IPS-11a (cell line): Measurements from ENCODE around the gene TIMP3.
A peak's percentile ranks its signal among the peaks of the same experiment; 100 is the strongest.
"Not testable (repeated sequence)": the region's sequence is repeated elsewhere in the genome, so short reads cannot be mapped to it uniquely, and the experiment has no call there.

ENCODE experiments used
- H3K4me3 ChIP-seq: one replicate; pipeline ENCODE4 v1.5.1; 2013; ENCODE audit warnings: low read depth, low read length, control low read depth

The TIMP3 gene

DNA sequence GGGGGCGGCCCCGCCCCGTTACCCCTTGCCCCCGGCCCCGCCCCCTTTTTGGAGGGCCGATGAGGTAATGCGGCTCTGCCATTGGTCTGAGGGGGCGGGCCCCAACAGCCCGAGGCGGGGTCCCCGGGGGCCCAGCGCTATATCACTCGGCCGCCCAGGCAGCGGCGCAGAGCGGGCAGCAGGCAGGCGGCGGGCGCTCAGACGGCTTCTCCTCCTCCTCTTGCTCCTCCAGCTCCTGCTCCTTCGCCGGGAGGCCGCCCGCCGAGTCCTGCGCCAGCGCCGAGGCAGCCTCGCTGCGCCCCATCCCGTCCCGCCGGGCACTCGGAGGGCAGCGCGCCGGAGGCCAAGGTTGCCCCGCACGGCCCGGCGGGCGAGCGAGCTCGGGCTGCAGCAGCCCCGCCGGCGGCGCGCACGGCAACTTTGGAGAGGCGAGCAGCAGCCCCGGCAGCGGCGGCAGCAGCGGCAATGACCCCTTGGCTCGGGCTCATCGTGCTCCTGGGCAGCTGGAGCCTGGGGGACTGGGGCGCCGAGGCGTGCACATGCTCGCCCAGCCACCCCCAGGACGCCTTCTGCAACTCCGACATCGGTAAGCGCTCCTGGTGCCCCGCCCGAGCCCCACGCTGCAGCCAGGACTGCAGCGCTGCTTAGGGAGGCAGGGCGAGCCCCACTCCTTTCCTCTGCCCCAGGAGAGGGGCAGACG is at the start of gene TIMP3:
TSS of gene TIMP3 (plus strand) at position 169 of the 700 bp plus-strand sequence. CDS start at position 466, 297 bp downstream.
- peak within 1 kb of the TSS; percentile 47 for H3K4me3 ChIP-seq

DNA sequence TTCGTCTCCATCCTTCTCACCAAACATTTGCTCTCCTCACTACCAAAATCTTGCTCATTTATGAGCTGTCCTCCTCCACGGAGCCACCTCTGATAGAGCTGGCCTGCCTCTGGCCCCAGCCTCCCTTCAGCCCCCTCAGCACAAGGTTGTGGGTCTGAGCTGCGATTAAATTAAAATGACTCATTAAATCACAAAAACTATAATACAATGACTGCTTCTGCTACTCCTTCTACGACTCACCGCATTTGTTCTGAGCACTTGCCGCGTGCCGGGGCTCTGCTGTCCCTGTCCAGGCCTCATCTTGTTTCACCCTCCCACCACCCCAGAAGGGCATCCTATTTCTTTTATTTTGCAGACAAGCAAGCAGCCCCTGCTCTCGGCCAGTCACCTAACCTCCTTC is 49.2 kb upstream of the TIMP3 start:
- no peak overlapping the region for H3K4me3 ChIP-seq

DNA sequence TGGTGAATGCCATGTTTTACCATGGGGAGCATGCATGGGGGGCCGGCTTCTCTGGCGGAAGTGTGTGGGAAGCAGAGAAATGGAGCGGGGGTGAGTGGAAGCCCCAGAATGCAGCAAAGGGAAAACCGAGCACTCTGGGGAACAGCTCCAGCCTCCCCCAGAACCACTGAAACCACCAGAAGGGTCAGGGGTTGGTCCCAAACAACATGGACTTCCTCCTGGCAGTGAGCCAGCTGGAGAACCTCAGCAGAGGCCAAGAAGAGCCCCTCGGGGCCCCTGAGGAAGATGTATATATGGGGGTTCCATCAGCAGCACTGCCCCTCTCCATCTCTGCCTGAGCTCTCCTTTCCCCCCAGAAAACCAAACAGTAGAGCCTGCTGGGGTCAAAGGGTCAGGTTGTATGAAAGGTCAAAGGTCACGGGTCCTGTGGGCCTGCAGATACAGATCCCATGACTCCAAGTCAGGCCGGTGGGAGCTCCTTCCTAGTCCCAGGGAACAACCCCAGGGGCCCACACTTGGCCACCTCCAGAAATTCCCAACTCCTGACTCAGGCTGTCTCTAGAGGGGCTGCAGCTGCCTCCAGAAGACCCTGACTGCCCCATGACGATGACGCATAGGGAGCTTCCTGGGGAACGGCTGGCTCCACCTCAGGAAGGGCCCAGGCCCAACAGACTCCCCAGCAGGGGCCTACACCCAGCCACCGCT is 48.5 kb upstream of the TIMP3 start:
- no peak overlapping the region for H3K4me3 ChIP-seq

DNA sequence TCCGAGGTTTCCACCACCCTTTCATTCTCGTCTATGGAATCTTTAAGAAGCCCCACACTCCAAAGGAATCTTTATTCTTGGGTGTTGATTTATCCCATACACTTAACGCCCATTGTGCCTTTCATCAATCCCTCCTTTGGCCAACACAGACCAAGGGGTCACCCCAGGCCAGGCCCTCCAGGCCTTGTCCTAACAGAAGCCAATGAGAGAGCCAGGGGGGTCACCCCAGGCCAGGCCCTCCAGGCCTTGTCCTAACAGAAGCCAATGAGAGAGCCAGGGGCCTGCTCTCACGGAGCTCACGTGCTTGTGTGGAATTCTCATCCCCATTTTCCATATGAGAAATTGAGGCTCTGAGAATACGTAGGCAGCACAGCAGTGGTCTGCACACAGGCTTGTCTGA is 47.9 kb upstream of the TIMP3 start:
- no peak overlapping the region for H3K4me3 ChIP-seq

GRCh38 chr22:32754413-32755041 is 47.0 kb upstream of the TIMP3 start:
- H3K4me3 ChIP-seq, result no peak overlapping the region

DNA sequence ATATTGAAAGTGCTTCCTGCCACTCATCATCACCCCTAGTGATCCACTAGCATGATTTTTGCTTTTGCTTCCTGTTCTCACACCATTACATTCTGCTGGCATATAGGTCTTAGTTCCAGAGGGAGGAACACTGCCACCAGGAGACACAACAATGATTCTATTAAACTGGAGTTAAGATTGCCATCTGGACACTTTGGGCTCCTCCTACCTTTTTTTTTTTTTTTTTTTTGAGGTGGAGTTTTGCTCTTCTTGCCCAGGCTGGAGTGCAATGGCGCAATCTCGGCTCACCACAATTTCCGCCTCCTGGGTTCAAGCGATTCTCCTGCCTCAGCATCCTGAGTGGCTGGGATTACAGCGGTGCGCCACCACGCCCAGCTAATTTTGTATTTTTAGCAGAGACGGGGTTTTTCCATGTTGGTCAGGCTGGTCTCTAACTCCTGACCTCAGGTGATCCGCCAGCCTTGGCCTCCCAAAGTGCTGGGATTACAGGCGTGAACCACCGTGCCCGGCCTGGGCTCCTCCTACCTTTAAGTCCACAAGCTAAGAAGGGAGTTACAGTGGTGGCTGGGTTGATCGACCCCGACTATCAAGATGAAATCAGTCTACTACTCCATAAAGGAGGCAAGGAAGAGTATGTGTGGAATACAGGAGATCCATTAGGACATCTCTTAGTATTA is 44.3 kb upstream of the TIMP3 start:
- not testable (repeated sequence) for H3K4me3 ChIP-seq

DNA sequence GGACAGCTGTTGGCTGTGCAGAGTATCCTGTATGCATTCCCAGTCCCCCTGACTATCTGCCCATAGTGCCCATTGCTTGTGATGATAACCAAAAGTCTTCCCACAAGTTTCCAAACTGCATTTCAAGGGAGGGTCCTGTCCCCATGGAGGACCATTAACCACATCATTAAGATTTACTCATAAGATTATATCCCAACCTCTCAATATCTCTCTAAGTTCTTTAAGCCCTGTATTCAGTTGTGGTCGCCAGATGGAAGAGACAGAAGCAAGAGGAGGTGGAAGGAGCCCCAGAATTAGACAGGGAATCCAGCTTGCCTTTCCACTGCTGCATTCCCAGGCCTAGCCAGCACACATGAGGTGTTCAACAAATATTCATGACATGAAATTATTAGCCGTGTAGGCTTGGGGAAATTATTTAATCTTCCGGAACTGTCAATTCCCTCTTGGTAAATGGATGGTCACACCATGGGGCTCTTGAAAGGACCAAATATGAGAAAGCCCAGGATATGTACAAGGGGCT is 42.6 kb upstream of the TIMP3 start:
- H3K4me3 ChIP-seq, result no peak overlapping the region

GRCh38 chr22:32760396-32760795 is 41.1 kb upstream of the TIMP3 start:
- H3K4me3 ChIP-seq, result no peak overlapping the region

DNA sequence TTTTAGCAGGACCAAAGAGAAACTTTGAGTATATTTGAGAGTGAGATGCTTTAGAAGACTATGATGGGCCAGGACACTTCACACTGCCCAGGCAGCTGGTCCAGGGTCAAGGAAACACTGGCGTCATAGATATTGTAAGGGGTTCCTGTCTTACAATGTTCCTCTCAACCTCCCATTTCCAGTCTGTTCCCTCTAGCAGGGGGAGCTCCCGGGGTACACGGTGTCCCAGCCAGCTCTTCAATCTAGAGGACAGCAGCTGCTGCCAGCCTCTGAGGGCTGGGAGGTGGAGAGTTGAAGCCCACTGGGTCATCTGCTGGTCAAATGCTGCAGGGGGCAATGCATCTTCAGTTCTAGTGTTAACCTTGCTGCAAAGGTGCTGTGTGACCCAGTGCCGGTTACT is 40.7 kb upstream of the TIMP3 start:
- H3K4me3 ChIP-seq, result no peak overlapping the region

DNA sequence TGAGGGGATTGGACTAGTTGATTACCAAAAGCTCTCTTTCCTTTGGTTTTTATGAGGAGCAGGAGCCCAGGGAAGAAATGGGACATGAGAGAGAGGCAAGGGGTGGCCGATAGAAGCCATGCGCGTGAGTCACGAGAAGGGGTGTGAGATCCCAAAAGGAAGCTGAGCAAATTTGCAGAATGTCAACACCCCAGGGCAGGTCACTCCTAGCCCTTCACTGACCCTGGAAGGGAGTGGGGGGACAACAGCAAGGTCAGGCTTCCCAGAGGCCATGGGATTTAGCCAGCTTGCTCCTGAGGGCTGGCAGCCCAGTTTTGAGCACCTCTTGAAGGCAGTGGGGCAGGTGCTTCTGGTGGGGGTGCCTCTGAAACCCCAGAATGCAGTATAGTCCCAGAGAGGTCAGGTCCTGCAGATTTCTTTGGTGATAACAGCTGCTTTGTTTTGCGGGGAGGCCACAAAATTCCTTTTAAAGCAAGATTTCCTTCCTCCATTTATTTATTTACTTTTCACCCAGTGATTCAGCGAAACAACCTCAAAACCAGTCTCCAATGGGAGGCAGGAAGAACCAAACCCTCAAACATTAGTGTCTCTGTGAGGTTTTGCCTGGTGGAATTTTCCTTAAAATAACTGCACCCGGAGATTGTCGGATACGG is 40.1 kb upstream of the TIMP3 start:
- H3K4me3 ChIP-seq, result no peak overlapping the region

GRCh38 chr22:32764330-32765131 is 37.0 kb upstream of the TIMP3 start:
- no peak overlapping the region for H3K4me3 ChIP-seq

GRCh38 chr22:32765132-32765618 is 36.3 kb upstream of the TIMP3 start:
- H3K4me3 ChIP-seq, result no peak overlapping the region

- no peak overlapping the region for H3K4me3 ChIP-seq
These were observed 29.7 kb upstream of the TIMP3 start for GRCh38 chr22:32771756-32772155.

- no peak overlapping the region for H3K4me3 ChIP-seq
These were observed 25.5 kb upstream of the TIMP3 start for GRCh38 chr22:32775957-32776356.

DNA sequence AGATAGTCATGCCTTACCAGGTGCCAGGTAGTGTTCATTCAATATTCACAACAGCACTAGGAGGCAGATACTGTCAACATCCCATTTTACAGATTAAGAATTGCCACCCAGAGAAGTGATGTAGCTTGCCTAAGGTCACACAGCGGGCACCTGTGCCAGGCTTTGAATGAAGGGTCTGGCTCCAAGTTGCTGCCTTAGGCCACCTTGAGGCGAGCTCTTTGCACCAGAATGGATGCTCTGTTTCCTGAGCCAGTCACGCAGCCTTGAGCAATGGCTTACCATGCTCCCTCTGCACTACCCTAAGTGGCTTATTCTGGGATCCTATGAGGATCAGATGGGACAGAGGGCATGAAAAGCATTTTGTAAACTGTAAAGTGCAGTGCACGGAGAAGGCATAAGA is 25.1 kb upstream of the TIMP3 start:
- H3K4me3 ChIP-seq, result no peak overlapping the region

GRCh38 chr22:32776802-32777201 is 24.7 kb upstream of the TIMP3 start:
- H3K4me3 ChIP-seq, result no peak overlapping the region

DNA sequence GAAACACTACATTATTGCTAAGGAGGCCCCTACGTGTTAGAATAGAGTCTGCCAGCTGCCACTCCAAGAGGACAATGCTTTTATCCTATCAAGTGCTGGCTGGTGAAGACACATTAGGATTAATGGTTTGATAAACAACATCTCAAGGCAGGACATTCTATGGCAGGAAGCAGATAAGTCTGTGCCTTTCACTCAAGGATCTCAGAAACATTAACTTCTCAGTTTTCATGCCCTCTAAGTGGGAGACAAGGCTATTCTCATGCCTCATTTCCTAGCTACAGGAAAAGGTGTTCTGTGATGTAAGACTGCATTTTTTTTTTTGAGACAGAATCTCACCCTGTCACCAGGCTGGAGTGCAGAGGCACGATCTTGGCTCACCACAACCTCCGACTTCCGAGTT is 23.5 kb upstream of the TIMP3 start:
- no peak overlapping the region for H3K4me3 ChIP-seq

GRCh38 chr22:32780726-32781310 is 20.7 kb upstream of the TIMP3 start:
- no peak overlapping the region for H3K4me3 ChIP-seq

GRCh38 chr22:32781695-32782094 is 19.8 kb upstream of the TIMP3 start:
- no peak overlapping the region for H3K4me3 ChIP-seq
